ENCODE data around the gene LGR6.
A peak's percentile ranks its signal among the peaks of the same experiment; 100 is the strongest.

The LGR6 gene

DNA sequence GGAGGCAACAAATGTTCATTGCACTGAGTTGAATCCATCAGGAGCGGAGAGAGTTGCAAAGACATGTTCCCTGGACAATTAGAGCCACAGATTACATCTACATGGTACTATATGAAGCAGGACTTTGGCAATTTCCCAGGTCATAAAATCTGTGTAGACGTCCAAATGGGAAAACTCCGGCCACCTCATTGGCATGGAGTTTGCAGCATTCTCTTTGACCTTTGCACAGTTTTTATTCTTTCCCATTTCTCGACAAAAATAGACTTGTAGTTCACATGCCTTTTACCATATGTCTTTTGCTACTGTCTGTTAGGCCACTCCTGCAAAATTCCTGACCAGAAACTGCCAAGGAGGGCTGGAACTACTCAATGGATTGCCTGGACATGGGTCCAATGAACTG lies 100.0 kb downstream of the LGR6 start:
- no peak for DNase-seq

DNA sequence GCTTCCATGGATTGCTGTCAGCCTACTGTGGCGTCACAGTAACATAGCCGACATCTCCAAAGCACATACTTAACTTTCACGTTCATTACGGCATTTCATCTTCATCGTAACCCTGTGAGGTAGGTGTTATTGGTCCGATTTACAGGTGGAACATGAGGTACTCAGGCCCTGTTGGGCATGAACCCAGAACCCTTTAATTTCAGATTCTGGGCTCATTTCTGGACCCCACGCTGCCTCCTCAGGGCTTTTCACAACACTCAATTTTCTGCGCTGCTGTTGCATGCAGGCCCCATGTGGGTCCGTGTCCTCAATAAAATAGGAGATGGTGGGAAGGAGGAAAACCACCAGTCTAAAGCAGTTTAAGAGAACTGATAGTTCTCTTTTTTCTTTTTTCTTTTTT lies 108.6 kb downstream of the LGR6 start:
- DNase-seq, result no peak

DNA sequence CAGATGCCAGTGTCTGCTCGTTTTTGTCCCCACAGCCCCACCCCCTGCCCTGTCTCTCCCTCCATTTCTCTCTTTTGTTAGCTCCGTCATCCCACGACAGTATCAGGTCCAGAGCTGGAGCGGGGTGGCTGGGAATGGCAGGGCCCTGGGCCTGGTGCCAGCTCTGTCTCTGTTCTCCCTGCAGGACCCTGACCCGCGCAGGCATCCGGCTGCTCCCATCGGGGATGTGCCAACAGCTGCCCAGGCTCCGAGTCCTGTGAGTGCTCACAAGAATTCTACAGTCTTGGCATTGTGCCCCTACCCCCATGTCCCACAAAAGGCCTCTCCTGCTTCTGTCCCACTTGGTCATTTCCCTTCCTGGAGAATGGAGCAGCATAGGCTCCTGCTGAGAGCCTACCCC lies 110.8 kb downstream of the LGR6 start:
- DNase-seq, result no peak

DNA sequence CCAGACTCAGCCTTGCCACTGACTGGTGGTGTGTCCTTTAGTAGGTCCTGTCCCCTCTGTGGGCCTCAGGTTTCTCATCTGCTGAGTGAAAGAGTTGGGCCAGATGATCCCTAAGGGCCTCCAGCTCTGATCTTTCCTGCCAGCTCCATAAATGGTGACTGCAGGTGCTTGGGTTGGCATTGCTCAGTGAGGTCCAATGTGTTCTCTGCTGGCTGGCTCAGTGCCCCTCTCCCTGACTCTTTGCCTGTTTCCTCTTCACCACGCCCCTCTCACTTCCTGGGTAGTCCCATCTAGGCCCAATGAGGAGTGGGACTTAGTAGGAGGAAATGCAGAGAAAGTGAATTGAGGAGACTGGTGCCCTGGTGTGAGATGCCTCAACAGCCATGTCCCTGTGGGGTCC lies 111.6 kb downstream of the LGR6 start:
- DNase-seq, result no peak

DNA sequence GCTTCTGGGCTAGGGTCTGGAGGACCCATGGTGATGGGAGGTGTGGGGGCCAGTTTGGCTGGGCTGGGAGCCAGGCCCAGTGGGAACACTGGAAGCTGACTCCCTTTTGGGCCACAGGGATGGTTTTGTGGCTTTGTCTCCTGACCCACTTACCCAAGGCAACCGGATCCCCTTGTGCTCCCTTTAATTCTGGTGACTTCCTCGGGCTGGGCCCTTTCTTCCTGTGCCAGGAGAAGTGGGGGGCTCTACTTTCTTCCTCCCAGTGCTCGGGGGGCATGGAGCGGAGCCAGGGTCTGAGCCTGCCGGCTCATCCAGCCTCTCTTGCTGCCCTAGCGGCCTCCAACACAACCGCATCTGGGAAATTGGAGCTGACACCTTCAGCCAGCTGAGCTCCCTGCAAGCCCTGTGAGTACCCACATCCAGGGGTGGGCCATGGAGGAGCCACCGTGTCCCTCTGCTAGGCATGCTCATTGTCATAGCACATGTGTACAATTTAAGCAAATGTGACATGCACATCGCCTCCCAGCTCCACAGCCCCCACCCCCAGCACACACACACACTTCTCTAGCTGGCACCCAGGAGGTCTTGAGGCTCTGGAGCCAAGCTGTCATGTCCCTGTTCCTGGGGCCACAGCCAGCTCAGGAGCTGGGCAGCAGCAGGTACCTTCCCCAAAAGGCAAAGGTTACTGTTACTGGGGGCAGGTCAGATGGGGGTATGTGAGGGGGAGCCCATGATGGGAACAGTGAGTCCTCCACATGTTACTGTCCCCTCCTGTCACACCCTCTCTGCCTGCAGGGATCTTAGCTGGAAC lies 113.1 kb downstream of the LGR6 start:
- no peak for DNase-seq

DNA sequence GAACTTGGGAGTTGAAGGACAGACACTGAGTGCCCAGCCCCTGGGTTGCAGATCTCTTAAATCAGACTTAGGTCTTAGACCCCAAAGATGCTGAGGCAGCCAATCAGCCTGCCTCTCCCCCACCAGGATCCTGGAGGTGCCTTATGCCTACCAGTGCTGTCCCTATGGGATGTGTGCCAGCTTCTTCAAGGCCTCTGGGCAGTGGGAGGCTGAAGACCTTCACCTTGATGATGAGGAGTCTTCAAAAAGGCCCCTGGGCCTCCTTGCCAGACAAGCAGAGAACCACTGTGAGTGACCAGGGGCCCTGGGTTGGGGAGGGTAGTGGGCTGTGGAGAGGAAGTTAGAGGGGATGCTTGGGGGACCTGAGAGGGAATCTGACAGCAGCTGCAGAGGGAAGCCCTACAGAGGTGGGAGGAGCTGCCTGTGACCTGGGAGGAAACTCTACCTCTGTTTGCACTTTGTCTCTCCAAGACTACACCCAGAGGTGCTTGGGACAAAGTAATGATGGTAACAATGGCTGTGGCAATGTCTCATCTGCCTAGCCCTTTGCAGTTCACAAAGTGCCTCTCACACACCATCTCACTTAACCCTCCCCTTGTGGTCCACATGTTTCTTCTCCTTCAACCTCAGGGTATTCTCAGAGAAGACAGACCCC lies 116.6 kb downstream of the LGR6 start:
- DNase-seq, result no peak

DNA sequence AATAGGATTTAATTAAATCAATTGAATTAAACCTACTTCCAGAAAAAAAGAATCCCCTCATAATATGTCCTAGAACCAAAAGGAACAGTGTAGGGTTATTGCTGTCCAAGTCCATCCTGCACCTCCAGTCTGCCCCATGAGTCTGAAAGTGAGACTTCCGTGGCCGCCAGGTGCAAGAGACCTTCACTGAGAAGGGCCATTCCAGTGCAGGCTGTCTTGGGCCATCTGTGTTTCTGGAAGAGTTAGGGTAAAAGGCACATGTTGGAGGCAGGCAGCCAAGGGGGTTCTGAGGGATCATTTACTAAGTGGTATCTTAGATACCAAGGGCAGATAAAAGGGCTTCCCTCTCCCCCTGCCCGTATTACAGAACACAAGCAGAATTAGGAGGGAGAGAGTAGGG lies 117.1 kb downstream of the LGR6 start:
- DNase-seq, result no peak

DNA sequence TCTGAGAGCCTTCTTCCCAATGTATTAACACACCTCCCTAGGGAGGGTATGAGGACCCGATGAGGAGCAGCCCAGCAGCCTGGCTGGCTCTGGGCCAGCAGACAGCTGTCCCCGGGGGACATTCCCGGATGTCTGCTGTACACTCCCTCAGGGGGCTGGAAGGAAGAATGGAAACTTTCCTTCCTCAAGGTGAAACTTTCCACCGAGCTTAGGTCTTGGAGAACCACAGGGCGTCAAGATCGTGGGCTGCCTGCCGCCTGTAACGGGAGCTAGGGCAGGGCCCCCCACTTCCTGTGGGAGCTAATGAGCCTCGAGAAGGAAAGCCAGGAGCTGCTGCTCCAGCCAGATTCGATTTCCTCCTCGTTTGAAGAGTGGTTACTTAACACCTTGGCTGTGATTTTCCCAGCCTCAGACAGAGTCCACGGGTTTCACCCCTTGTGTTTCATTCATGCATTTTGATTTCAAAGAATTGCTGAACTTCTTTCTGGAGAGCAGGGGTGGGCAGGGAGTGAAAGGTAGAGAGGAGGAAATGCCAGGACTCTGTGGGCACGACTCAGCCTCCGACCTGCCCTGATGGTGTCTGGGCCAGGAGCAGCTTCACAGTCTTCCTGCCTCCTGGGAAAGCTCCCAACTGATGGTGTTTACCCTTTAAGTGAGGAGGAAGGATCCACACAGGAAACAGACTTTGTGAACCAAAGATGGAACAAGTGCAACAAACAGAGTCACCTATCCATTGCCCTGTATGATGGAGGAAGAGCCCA lies 118.5 kb downstream of the LGR6 start:
- no peak for DNase-seq

DNA sequence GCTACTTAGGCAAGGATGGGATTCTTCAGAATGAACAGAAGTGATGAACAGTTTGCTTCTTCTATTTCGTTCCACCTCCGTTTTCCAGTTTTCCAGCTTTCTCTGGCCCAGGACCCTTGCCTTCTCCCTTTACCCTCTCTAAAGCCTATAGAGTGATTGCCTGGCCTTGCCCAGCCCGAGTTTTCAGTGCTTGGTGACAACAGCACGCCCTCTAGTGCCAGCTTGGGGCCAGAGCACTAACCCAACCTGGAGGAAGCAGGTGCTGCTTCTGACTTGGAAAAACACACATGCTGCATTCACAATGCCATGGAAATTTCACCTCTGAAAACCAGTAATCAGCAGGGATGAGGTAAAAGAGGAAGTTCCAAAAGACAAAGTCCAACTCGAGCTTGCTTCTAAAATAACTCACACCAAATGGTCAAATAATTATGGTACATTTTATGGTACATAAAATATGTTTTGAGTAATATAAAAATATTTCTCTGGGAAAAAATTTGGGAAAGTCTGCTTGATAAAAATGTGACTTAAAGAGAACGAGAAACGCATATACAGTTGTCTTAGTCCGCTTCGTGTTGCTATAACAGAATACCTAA lies 122.1 kb downstream of the LGR6 start:
- peak; percentile 62 to 67 for DNase-seq

DNA sequence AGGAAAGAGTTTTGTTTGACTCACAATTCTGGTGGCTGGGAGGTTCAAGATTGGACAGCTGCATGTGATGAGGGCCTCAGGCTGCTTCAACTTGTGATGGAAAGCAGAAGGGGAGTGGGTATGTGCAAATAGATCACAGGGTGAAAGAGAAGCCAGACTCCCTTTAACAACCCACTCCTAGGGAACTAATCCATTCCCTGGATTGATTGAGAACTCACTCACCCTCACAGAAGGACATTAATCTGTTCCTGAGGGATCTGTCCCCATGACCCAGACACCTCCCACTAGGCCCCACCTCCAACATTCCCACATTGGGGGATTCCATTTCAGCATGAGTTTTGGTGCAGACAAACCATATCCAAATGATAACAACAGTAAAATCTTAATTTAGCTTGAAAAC lies 122.6 kb downstream of the LGR6 start:
- DNase-seq, result no peak

DNA sequence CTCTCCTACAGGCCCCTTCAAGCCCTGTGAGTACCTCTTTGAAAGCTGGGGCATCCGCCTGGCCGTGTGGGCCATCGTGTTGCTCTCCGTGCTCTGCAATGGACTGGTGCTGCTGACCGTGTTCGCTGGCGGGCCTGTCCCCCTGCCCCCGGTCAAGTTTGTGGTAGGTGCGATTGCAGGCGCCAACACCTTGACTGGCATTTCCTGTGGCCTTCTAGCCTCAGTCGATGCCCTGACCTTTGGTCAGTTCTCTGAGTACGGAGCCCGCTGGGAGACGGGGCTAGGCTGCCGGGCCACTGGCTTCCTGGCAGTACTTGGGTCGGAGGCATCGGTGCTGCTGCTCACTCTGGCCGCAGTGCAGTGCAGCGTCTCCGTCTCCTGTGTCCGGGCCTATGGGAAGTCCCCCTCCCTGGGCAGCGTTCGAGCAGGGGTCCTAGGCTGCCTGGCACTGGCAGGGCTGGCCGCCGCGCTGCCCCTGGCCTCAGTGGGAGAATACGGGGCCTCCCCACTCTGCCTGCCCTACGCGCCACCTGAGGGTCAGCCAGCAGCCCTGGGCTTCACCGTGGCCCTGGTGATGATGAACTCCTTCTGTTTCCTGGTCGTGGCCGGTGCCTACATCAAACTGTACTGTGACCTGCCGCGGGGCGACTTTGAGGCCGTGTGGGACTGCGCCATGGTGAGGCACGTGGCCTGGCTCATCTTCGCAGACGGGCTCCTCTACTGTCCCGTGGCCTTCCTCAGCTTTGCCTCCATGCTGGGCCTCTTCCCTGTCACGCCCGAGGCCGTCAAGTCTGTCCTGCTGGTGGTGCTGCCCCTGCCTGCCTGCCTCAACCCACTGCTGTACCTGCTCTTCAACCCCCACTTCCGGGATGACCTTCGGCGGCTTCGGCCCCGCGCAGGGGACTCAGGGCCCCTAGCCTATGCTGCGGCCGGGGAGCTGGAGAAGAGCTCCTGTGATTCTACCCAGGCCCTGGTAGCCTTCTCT lies 124.6 kb downstream of the LGR6 start:
- DNase-seq, result no peak

DNA sequence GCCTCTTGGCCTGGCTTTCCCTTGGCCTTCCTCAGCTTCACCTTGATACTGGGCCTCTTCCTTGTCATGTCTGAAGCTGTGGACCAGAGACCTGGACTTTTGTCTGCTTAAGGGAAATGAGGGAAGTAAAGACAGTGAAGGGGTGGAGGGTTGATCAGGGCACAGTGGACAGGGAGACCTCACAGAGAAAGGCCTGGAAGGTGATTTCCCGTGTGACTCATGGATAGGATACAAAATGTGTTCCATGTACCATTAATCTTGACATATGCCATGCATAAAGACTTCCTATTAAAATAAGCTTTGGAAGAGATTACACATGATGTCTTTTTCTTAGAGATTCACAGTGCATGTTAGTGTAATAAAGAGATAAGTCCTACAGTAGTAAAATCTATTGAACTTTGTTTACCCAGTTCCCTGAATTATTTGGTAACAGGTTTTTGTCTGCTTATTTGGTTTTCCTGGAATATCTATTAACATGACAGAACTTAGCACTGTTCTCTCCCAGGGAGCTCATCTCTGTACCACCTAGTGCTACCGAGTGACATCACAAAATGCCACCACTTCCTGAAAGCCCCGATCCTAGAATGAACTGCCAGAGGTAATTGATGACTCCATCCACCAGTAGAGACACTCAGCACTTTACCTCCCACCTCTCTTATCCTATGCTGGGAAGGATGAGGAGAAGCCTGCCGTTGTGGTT lies 125.9 kb downstream of the LGR6 start:
- DNase-seq, result no peak

DNA sequence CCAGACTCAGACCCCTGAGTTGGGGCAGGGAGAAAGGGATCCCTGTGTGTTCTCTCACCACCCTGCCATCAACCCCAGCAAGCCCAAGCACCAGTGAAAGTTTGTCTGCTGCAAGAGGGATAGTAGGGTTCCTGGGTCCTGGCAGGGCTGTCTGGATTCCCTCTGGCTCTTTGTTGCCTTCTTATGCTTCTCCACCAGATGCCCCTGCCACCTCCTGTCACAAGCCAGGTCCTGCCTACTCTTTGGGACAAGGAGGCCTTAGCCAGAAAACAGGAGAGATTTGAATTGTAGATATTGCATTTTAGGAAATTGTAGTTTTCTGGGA lies 126.4 kb downstream of the LGR6 start:
- no peak for DNase-seq

DNA sequence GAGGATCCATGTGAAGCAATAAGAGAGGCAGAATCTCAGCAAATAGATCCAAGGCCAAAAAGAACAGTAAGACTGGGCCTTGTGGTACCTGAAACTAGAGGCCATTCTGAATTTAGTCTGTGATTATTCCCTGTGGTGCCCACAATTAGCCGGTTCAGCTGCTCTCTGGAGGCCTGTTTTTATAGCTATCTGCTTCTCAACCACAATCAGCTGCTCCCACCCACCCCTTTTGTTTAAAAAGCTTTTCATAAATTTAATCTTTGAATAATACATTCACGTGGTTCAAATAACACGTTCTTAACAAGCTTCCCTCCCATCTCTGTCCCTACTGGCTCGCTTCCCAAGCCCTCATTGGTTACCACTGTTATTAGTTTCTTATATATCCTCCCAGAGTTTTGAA lies 130.1 kb downstream of the LGR6 start:
- DNase-seq, result no peak

DNA sequence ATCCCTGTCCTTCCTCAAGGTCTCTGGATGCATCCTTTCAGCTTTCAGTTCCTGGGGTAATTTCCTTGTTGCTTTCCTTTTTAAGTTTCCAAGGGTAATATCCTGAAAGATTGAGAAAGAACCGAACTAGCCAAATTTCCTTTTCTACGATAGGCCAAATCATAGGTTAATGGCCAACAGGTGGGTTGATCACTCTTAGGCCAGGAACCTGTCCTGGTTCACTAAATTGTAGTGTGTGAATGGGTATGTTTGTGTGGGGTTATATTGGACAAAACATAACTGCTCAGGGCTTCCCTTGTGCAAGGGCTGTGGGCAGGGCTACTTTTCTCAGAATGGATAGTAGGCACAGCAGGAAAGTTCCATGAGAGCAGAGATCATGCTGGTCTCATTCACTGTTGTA lies 131.0 kb downstream of the LGR6 start:
- DNase-seq, result no peak

DNA sequence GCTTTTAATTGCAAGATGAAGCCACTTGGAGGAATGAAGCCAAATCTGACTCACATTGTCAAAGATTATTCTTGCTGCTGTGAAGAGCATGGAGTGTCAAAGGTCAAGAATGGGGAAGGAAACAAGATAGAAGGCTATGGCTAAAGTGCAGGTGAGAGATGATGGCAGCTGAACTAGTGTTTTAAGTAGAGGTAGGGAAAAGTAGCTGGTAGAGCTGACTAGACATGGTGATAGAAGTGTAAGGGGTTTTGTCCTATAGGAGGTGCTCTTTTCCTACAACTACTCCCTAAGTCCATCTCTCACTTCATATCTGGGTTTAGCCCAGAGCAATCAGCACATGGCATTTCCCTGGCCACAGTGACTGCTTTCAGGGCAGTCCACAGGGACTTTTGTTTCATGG lies 136.3 kb downstream of the LGR6 start:
- no peak for DNase-seq

DNA sequence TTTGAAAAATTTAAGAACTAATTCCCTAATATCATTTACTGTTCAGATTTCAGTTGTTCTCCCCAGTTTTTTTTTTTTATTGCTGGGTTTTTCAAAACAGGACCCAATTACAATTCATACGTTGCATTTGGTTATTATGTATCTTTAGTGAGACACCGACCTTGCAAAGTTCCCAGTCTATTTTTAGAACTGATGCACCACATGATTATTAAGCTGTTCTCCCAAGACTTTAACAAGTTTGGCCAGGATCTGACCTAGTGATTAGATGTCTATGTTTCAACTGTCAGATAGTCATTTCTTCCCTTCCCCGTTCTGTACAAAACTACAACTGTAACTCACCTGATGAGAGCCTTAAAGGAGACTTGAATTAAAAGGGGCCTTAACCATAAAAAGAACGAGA lies 140.3 kb downstream of the LGR6 start:
- no peak for DNase-seq

DNA sequence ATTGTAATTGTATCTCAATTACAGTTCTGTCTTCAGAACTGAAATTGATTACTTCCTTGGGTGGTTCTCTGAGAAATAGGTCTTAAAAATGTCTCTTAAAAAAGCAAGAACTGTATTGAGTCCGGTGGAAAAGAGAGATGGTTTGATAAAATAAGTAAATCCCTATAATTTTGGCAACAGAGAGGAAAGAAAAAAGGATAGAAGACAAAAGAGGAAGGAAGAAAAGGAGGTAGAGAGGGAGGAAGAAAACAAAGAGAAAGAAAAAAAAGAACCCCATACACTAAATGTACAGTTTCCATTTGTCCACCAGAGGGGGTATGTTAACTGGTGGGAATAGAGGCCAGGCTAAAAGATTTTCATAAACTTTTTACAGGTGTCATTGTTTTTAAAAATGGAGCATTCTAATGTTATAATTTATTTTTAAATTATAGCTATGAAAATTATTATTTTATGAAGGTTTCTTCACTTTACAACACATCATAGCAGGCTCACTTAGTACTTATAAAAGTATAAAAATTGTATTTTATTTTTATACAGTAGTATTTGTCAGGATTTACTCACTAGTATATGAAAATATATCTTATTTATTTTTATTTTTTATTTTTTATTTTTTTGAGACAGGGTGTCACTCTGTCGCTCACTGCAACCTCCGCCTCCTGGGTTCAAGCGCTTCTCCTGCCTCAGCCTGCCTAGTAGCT lies 150.2 kb downstream of the LGR6 start:
- DNase-seq, result no peak

DNA sequence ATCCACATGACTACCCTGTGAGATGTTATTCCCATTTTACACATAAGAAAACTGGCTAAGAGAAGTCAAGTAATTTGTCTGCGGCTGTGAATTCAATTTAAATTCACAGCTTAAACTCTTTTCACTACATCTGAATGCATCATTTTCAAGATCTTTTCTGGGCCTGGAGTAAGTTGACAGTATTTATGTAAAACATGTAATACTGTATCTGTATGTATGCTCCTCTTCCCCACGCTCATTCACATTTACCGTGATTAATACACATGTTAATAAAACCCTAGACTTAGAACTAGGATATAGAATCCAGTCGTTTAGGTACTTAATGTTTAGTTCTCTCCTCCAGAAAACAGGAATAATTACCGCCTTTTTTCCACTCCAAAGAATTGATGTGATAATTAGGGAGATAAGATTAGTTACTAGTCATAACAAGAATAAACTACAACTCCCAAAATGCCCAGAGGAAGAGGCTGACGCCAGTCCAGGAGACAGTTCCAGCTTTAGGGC lies 154.5 kb downstream of the LGR6 start:
- no peak for DNase-seq

DNA sequence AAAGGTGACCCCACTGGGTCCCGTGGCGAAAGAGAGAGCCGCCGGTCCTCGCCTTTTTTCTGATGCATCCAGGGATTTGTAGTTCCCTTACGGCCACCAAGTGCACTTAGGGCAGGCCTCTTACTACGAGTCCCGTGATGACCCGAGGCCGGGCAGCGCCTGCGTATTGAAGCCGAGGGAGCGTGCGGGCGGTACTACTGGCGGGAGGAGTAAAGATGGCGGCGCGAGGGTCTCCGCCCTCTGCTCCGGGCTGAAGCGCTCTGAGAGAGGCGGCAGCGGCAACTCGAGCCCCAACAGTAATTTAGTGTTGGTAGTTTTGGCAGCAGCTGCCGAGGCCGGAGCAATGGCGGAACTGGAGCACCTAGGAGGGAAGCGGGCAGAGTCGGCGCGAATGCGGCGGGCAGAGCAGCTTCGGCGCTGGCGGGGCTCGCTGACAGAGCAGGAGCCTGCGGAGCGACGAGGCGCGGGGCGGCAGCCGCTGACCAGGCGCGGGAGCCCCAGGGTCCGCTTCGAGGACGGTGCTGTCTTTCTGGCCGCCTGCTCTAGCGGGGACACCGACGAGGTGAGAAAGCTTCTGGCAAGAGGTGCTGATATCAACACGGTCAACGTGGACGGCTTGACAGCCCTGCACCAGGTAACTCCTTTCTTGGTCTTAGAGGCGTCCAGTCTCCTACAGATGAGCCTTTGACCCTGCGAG lies 155.1 kb downstream of the LGR6 start, which contains the start of gene PPP1R12B:
PPP1R12B (plus strand) TSS at position 191 of the 697 bp plus-strand sequence; CDS start at position 344, 153 bp downstream.
- DNase-seq, result peak; percentile 90 to 95
